HG03103 (cell line): ENCODE data around the gene RABL2B.
"Not testable (repeated sequence)": the region's sequence is repeated elsewhere in the genome, so short reads cannot be mapped to it uniquely, and the experiment has no call there.

Experiments
- ATAC-seq: cut with Tn5 transposase; IDR thresholded peaks from one replicate; pipeline ENCODE4 v1.9.1; 2021; ENCODE audit warnings: low read depth; ENCODE audit not compliant: unreplicated experiment

Gene RABL2B

DNA sequence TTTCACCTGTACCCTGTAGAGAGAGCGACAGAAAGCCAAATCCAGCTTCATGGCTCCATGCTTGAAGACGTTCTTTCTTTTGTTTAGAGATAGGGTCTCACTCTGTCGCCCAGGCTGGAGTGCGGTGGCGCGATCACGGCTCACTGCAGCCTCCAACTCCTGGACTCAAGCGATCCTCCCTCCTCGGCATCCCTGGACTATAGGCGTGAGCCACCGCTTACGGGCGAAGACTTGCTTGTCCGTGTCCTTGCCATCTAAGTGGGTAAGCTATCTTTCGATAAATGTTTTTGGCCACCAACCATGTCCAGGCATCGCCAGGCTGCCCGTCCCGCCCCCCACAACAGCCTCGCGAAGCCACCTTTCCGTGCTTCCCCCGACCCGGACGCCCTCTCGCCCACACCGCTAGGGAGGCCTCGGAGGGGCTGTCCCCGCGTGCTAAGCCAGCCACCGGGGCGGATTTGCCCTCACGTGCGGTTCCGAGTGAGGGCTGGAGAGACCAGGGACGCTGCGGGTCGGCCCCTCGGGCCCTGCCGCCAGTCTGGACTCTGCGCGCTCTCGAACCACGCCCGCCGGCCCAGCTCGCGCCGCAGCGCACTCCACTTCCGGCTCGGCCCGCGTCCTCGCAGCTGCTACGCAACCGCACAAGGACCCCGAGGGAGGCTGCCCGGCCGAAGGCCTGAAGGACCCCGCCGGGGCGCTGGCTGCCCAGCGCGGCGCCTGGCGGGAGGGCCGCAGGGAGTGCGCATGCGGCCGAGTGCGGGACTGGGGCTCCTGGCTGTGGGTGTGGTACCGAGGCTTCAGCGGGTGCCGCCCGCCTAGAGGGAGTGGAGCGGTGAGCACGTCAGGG, at the start of gene RABL2B:
Gene RABL2B, minus strand, starts transcription at position 604 of the 847 bp plus-strand sequence. CDS start 1,342 bp downstream, outside the sequence.
- peak; percentile 90 for ATAC-seq

GRCh38 chr22:50786936-50787335, 3.5 kb upstream of the RABL2B start:
- not testable (repeated sequence) for ATAC-seq

DNA sequence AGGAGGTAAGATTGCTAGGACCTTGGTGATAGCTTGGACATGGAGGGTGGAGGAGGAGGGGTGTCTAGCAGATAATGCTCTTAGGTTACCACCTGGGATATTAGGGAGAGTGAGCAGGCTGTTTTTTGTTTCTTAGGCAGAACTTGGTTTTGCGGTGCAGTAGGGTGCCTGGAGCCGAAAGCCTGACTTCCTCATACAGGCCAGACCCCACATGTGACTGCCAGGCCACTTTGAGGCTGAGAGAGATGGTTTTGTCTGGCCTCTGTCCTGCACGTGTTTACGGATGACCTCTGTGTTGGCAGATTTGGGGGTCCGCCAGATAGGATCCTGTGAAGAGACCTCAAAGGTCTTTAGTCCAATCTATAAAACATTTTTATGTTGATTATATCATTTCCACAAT, 1.9 kb upstream of the RABL2B start:
- not testable (repeated sequence) for ATAC-seq

- ATAC-seq = peak; percentile 17
Measured at GRCh38 chr22:50783880-50784276, 442 bp upstream of the RABL2B start.

DNA sequence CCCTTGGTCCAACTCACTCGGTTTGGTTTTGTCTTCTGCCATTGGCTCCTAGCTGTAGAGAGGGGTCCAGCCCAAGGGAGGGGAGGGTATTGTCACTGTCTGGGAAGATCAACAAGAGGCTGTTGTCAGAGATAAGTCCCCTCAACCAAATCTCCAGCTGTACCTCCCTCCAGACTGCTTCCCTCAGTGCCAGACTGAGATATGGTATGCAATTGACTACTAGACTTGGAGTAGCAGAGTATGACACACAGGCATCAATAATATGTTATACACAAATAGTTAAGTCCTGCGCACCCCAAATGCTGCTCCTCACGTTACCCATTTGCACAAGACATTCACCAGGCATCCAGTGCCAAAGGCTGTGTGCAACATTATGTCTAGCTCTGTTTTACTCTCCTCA, 1.2 kb downstream of the RABL2B start:
- ATAC-seq = not testable (repeated sequence)

DNA sequence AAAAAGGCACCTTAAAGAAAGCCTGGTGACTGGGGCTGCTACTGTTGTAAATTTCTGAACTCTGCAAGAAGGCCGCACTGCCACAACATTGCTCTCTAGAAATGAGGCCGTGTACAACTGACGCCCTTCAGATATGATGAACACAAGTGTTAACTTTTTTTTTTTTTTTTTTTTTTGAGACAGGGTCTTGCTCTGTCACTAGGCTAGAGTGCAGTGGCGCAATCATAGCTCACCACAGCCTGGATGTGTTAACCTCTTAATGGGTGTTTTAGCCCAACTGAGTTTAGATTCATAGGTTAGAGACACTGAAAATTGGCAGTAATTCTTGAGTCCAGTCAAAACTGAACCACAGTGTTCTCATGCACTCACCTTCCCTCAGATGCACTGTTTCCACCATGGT, 3.2 kb downstream of the RABL2B start:
- ATAC-seq = not testable (repeated sequence)

GRCh38 chr22:50777631-50778030, 5.8 kb downstream of the RABL2B start:
- not testable (repeated sequence) for ATAC-seq

- ATAC-seq = not testable (repeated sequence)
Measured at GRCh38 chr22:50775132-50775531, 8.3 kb downstream of the RABL2B start.

DNA sequence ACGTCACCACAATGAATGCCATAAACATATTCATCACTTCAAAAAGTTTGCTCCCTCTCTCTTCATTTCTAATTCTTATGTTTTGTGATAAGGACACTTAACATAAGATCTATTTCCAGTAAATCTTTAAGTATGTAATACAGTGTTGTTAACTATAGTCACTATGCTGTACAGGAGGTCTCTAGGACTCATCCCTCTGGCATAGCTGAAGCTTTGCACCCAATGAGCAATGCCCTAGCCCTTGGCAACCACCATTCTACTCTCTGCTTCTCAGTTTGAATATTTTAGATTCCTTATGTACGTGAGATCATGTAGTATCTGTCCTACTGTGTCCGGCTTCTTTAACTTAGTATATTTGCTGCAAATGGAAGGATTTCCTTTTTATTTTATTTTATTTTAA, 19.1 kb downstream of the RABL2B start:
- not testable (repeated sequence) for ATAC-seq

DNA sequence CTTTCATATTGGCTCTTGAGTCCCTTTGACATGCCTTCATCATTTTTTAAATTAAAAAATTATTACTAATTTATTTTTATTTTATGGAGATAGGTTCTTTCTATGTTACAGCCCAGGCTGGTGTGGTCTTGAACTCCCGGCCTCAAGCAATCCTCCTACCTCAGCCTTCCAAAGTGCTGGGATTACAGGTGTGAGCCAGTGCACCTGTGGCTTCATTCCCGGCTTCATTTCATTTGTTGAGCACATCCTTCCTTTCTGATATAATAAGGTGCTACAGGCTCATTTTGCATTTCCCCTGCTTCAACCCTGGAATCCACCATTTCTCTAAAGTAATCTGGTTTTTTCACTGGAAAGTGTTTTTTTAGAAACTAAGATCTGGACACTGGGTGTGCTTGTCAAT, 21.6 kb downstream of the RABL2B start:
- ATAC-seq = not testable (repeated sequence)

DNA sequence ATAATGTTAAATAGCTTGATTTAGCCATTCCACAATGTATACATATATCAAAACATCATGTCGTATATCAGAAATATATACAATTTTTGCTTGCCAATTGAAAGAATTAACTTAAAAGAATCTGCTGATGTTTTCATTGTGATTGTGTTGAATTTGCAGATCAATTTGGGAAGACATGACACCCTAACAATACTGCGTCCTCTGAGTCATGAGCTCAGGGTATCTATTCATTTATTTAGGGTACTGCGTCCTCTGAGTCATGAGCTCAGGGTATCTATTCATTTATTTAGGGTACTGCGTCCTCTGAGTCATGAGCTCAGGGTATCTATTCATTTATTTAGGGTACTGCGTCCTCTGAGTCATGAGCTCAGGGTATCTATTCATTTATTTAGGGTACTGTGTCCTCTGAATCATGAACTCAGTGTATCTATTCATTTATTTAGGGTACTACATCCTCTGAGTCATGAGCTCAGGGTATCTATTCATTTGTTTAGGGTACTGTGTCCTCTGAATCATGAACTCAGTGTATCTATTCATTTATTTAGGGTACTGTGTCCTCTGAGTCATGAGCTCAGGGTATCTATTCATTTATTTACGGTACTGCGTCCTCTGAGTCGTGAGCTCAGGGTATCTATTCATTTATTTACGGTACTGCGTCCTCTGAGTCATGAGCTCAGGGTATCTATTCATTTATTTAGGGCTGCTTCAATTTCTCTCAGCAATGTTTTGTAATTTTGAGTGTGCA, 23.7 kb downstream of the RABL2B start:
- not testable (repeated sequence) for ATAC-seq

DNA sequence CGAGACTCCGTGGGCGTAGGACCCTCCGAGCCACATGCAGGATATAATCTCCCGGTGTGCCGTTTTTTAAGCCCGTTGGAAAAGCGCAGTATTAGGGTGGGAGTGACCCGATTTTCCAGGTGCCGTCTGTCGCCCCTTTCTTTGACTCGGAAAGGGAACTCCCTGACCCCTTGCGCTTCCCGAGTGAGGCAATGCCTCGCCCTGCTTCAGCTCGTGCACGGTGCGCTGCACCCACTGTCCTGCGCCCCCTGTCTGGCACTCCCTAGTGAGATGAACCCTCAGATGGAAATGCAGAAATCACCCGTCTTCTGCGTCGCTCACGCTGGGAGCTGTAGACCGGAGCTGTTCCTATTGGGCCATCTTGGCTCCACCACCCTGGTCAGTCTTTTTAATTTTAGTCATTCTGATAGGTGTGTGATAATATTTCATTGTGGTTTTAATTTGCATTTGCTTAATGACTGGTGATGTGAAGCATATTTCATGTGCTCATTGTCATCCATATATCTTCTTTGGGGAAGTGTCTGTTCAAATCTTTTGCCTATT, 26.4 kb downstream of the RABL2B start:
- ATAC-seq = not testable (repeated sequence)

- ATAC-seq = not testable (repeated sequence)
Measured at GRCh38 chr22:50756406-50756805, 27.0 kb downstream of the RABL2B start.

- not testable (repeated sequence) for ATAC-seq
Measured at GRCh38 chr22:50755251-50755650, 28.2 kb downstream of the RABL2B start.

GRCh38 chr22:50749302-50750074, 33.9 kb downstream of the RABL2B start:
- ATAC-seq = not testable (repeated sequence)

- ATAC-seq = not testable (repeated sequence)
Measured at GRCh38 chr22:50748630-50749029, 34.8 kb downstream of the RABL2B start.

DNA sequence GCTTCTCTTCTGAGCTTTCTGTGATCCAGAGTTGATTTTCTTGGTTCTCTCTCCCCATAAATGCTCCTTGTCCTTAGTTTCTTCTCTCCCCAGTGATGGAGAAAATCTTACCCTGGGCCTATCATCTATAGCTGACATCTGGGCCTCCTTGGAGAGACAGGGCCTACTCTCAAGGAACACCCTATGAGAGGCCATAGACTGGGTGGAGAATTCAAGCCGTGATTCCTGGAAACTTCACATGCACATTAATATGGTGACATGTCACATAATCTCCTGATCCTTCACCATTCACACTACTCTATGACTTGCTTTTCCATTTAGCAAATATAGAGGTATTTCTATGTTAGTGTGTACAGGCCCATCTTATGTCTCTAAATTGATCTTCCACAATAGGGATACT, 35.9 kb downstream of the RABL2B start:
- not testable (repeated sequence) for ATAC-seq

DNA sequence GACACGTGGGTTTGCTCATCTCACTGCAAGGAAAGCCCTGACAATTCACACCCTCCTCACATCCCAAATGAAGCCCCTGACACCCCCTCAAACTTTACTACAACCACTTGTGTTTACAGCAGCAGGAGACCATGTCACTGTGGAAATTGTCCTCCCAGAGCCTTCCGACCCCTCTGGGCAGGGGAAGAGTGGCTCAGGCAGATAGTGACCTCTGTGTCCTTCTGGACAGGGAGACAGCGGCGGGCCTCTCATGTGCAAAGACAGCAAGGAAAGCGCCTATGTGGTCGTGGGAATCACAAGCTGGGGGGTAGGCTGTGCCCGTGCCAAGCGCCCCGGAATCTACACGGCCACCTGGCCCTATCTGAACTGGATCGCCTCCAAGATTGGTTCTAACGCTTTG, 39.0 kb downstream of the RABL2B start:
- not testable (repeated sequence) for ATAC-seq

GRCh38 chr22:50740714-50741113, 42.7 kb downstream of the RABL2B start:
- ATAC-seq = not testable (repeated sequence)

DNA sequence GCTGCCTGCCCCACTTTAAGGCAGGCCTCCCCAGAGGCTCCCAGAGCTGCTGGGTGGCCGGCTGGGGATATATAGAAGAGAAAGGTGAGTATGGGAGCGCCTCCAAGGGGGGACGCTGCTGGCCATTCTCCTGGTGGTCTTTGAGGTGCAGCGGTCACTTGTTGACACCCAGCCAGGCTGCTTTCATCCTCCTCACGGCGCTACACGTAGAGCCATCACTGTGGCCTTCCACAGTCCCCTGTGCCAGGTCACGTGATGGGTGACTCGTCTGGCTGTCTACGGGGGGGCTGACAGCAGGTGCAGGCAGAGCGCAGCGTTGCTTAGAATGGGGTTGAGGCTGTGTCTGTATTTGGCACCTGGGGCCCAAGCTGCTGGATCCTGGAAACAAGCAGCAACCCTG, 43.5 kb downstream of the RABL2B start:
- ATAC-seq = no peak
